Hepatocyte (in vitro differentiated cells): ENCODE results near the gene RANBP17.

Source experiments
- EZH2 ChIP-seq: fragments of 200-600 bp; sonication (generic); IDR thresholded peaks from 2 replicates; pipeline ENCODE4 v1.6.1; 2016; ENCODE audit warnings: antibody characterized with exemption, mild to moderate bottlenecking, borderline replicate concordance
- TF ChIP-seq, protein P1 (sequence below): fragments of 200-600 bp; sonication (generic); IDR thresholded peaks from 2 replicates; pipeline ENCODE4 v1.5.1; 2016; ENCODE audit warnings: antibody characterized with exemption, mild to moderate bottlenecking; ENCODE audit not compliant: poor library complexity

DNA sequence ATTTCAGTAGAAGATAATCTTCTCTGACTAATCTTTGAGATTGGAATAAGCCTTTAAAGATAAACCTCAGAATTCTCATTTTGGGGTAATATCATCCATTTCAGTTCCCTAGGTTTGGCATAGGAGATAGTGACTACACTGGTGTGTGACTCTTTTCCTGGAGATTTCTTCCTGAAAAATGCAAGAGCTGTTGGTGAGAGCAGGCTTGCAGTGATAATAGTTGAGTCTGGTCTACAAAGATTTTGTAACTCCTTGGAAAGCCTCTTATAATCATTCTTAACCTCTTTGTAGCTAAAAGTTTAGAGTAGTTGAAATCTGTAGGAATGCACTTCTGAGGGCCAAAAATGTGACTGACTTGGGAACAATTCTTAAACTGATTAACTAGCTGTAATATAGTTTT, 23.4 kb downstream of the RANBP17 start:
- TF ChIP-seq, protein P1, sequence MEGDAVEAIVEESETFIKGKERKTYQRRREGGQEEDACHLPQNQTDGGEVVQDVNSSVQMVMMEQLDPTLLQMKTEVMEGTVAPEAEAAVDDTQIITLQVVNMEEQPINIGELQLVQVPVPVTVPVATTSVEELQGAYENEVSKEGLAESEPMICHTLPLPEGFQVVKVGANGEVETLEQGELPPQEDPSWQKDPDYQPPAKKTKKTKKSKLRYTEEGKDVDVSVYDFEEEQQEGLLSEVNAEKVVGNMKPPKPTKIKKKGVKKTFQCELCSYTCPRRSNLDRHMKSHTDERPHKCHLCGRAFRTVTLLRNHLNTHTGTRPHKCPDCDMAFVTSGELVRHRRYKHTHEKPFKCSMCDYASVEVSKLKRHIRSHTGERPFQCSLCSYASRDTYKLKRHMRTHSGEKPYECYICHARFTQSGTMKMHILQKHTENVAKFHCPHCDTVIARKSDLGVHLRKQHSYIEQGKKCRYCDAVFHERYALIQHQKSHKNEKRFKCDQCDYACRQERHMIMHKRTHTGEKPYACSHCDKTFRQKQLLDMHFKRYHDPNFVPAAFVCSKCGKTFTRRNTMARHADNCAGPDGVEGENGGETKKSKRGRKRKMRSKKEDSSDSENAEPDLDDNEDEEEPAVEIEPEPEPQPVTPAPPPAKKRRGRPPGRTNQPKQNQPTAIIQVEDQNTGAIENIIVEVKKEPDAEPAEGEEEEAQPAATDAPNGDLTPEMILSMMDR = no peak
- TF ChIP-seq EZH2 = no peak
